HFFc6 (cell line): ENCODE results near the gene EIF3F. TPM values are rescaled to one million over a fixed set of nuclear protein-coding genes. Genes with fewer than 3 reads are reported as not detected.

Experiments used
- DNase-seq: peaks from one replicate; pipeline ENCODE4 v3.0.0-alpha.2; 2018
- H3K27ac Mint-ChIP-seq: 2 replicates; pipeline ENCODE4 v1.8.0; 2020; ENCODE audit warnings: mild to moderate bottlenecking, mixed read lengths
- H3K27me3 Mint-ChIP-seq: 2 replicates; pipeline ENCODE4 v1.8.0; 2021; ENCODE audit warnings: mild to moderate bottlenecking, moderate library complexity, mixed read lengths; ENCODE audit not compliant: insufficient read depth
- H3K36me3 Mint-ChIP-seq: 2 replicates; pipeline ENCODE4 v1.8.0; 2021; ENCODE audit warnings: low read depth, mixed read lengths
- H3K4me1 Mint-ChIP-seq: 2 replicates; pipeline ENCODE4 v1.8.0; 2020; ENCODE audit warnings: low read depth, mixed read lengths
- H3K4me3 Mint-ChIP-seq: 2 replicates; pipeline ENCODE4 v1.8.0; 2020; ENCODE audit warnings: mild to moderate bottlenecking, moderate library complexity, mixed read lengths
- H3K9me3 Mint-ChIP-seq: 2 replicates; pipeline ENCODE4 v1.8.0; 2020; ENCODE audit warnings: mild to moderate bottlenecking, mixed read lengths
- total RNA-seq, 6 experiments: library from RNA; stranded (reverse); fragmentation: NEBNext Ultra II Directional; extraction: Animal tissue kit (Norgen Biotek cat#: 25700); gene quantifications; 2 replicates in 1 of 6; 3 replicates in 5 of 6; pipeline ENCODE4 v1.2.3, GENCODE V29; 2021
- TF ChIP-seq, protein P1 (sequence below): fragments of 200-600 bp; sonication (generic); IDR thresholded peaks from 2 replicates; pipeline ENCODE4 v1.5.0; 2021; ENCODE audit warnings: antibody characterized with exemption, mild to moderate bottlenecking

Gene EIF3F
- total RNA-seq, 6 experiments from 2014 or later: 312 to 407 (median 344) TPM

DNA sequence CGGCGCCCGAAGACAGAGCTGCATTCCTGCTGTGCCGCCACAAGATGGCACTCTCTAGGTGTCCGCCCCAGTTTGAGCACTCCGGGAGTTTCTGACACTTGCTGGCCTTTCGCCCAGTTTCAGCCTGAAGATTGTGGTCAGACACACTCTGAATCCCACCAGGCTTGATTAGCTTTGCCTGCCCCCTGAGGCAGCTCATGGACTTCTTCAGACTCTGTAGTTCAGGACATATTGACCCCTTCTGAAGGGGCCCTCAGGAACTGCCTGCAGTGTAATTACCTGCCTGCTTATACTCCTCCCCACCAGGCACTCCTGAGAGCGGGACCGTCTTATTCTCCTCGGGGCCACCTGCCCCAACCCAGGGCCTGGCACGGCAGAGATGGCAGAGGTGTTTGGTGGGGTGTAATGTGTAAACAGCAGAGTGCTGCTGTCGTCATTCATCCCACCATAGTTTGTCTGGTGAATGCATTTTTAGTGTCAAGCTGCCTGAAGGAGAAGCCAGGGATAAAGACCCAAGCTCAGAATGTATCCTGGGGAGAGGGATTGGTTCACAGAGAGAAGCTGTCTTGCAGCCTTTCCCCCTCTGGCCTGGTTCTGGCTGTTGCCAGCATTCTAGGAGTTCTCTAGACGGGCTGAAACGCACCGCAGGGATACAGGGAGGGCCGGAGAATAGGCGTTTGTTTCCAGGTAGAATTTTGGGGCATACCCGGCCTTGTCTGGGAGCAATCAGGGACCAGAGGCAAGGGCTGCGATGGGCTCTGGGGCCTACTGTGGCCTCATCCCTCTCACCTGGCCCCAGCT is 46.4 kb downstream of the EIF3F start:
- peak; percentile 72 for DNase-seq
- peaks cover 14% of the 10 kb centered on the region for H3K27me3 Mint-ChIP-seq
- peak overlapping the region; percentile 36; the same call in 1 of the 2 replicates for H3K4me3 Mint-ChIP-seq
- H3K27ac Mint-ChIP-seq: no peak overlapping the region
- H3K9me3 Mint-ChIP-seq: no peaks in the 10 kb centered on the region
- TF ChIP-seq, protein P1, sequence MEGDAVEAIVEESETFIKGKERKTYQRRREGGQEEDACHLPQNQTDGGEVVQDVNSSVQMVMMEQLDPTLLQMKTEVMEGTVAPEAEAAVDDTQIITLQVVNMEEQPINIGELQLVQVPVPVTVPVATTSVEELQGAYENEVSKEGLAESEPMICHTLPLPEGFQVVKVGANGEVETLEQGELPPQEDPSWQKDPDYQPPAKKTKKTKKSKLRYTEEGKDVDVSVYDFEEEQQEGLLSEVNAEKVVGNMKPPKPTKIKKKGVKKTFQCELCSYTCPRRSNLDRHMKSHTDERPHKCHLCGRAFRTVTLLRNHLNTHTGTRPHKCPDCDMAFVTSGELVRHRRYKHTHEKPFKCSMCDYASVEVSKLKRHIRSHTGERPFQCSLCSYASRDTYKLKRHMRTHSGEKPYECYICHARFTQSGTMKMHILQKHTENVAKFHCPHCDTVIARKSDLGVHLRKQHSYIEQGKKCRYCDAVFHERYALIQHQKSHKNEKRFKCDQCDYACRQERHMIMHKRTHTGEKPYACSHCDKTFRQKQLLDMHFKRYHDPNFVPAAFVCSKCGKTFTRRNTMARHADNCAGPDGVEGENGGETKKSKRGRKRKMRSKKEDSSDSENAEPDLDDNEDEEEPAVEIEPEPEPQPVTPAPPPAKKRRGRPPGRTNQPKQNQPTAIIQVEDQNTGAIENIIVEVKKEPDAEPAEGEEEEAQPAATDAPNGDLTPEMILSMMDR: peak; percentile 93
- H3K36me3 Mint-ChIP-seq: no peaks in the 10 kb centered on the region
- H3K4me1 Mint-ChIP-seq: peaks cover 14% of the 10 kb centered on the region

DNA sequence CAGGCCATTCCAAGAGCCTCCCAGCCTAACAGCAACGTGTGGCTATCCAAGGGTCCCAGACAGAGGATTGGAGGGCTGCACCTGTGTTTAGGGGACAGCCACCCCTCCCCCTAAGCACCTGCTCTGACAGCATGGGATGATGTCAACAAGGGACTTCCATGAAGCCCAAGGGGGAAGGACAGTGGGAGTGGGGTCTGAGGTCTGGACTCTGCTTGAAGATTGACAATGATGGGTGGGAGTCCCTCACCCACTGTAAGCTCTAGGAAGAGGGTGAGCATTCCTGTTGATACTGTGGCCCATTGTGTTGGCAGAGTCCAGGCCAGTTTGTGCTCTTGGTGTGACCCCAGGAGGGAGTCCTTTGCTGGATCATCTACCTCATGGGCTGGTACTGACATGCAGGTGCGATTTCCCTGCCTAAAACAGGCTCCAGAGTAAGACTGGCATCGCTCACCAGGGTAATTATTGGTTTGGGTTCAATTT is 47.0 kb downstream of the EIF3F start:
- H3K36me3 Mint-ChIP-seq: no peaks in the 10 kb centered on the region
- no peak overlapping the region for H3K27ac Mint-ChIP-seq
- no peaks in the 10 kb centered on the region for H3K9me3 Mint-ChIP-seq
- H3K4me3 Mint-ChIP-seq: no peak overlapping the region
- DNase-seq: no peak
- TF ChIP-seq, protein P1: no peak
- peaks cover 14% of the 10 kb centered on the region for H3K27me3 Mint-ChIP-seq
- H3K4me1 Mint-ChIP-seq: peaks cover 14% of the 10 kb centered on the region

DNA sequence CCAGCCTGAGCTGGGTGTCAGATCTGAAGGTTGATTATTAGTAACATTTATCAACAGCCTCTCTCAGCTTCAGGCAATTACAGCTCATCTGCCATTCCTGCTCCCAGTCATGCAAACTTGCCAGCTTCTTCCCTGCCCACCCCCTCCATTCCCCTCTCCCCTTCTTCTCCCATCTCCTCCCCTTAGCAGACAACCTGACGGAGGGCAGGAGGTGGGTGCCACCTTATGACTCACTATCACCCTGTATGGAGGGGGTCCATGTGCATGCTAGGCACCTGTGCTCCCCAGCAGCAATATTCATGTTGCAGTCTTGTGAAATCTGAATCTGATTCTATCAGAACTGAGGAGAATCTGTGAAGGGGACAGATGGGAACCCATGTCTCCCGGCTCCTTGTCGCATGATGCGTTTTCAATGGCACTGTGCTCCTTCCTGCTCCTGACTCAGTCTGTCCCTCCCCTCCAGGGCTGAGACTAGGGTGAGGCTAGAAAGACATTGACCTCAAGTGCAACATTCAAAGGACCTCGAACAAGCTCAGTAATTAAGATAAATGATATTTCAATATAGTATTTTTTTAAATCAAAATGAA is 47.6 kb downstream of the EIF3F start:
- H3K27me3 Mint-ChIP-seq: peaks cover 16% of the 10 kb centered on the region
- peaks cover 14% of the 10 kb centered on the region for H3K4me1 Mint-ChIP-seq
- DNase-seq: no peak
- TF ChIP-seq, protein P1: no peak
- no peaks in the 10 kb centered on the region for H3K36me3 Mint-ChIP-seq
- H3K27ac Mint-ChIP-seq: no peak overlapping the region
- no peaks in the 10 kb centered on the region for H3K9me3 Mint-ChIP-seq
- no peak overlapping the region for H3K4me3 Mint-ChIP-seq

DNA sequence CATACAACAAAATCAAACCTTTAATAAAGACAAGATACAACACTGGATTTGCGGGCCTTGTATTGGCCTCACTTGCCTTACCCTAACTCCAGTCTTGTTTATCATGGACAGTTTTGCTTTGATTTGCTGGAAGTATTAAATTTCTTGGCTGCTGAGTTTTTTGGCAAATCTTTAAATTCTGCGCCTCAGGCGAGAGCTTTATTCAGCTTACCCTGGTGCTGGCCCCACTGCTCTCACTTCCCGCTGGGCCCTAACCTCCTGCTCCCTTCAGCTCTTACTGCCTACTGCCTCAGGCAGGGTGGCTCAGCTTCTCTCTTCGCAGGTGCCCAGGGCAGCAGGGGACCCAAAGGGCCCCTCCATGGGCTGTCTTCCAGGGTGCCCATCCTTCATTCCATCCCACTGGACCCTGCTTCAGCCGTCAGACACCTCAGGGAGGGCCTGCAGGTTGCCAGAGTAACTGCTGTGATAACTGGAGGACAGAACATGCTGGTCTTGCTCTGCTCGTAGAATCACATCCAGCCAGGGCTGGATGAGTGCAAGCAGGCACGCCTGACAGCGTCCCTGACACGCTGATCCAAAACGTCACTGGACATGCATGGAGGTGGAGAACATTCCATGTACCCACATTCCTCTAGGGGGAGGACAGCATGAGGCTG is 48.2 kb downstream of the EIF3F start:
- Mint-ChIP-seq H3K9me3 (no peaks in the 10 kb centered on the region), H3K4me1 (peaks cover 14% of the 10 kb centered on the region), H3K36me3 (no peaks in the 10 kb centered on the region), H3K27ac (no peak overlapping the region), H3K27me3 (peaks cover 15% of the 10 kb centered on the region), H3K4me3 (no peak overlapping the region)
- TF ChIP-seq, protein P1: no peak
- no peak for DNase-seq

DNA sequence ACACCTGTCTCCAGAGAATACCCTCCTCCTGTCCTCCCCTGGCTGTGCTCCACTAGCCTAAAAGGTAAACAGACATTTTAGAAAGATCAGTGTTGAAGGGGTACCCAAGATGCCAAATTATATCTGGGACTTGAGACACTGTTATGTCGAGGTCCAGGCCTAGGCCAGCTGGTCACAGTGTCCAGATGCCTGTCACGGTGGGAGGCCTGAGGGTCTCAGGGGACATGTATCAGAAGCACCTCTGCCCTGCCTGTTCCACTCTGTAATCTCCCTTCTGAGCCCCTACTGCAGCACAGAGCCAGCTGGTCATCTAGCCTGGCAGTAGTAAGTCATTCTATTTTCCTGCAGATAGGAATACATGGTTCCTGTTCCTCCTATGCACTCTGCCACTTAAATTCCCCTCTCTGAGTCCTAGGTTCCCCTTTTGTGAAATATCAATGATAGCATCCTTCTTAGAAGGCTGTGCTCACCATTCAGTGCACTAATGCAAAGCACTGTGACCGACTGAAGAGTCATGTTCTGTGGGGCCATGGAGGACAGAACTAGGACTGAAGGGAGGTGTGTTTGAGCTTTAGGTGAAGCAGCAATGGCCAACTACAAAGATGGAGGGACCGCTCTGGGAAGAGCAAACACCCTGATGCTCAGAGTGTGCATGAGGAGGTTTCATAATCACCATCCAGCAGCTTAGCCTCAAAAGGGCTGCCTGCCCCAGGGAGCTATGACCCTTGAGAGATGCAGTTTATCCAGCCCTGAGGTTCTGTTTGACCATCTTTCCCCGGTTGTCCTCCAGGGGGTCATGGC is 49.1 kb downstream of the EIF3F start:
- Mint-ChIP-seq H3K4me3 (no peak overlapping the region), H3K27ac (no peak overlapping the region), H3K4me1 (peaks cover 14% of the 10 kb centered on the region), H3K9me3 (no peaks in the 10 kb centered on the region), H3K36me3 (no peaks in the 10 kb centered on the region), H3K27me3 (peaks cover 22% of the 10 kb centered on the region)
- DNase-seq: no peak
- TF ChIP-seq, protein P1: no peak; the same call in 1 of the 2 replicates
